ENCODE results near the gene MAGOH. TPM values are rescaled to one million over a fixed set of nuclear protein-coding genes. Genes with fewer than 3 reads are reported as not detected.
A peak's percentile ranks its signal among the peaks of the same experiment; 100 is the strongest.

Gene MAGOH
- total and polyA plus RNA-seq, 10 of the 15 experiments (the other 5 are each of a cell fraction or from before 2014, with no cell fraction given): 62.6 to 261 (median 89.8) TPM

DNA sequence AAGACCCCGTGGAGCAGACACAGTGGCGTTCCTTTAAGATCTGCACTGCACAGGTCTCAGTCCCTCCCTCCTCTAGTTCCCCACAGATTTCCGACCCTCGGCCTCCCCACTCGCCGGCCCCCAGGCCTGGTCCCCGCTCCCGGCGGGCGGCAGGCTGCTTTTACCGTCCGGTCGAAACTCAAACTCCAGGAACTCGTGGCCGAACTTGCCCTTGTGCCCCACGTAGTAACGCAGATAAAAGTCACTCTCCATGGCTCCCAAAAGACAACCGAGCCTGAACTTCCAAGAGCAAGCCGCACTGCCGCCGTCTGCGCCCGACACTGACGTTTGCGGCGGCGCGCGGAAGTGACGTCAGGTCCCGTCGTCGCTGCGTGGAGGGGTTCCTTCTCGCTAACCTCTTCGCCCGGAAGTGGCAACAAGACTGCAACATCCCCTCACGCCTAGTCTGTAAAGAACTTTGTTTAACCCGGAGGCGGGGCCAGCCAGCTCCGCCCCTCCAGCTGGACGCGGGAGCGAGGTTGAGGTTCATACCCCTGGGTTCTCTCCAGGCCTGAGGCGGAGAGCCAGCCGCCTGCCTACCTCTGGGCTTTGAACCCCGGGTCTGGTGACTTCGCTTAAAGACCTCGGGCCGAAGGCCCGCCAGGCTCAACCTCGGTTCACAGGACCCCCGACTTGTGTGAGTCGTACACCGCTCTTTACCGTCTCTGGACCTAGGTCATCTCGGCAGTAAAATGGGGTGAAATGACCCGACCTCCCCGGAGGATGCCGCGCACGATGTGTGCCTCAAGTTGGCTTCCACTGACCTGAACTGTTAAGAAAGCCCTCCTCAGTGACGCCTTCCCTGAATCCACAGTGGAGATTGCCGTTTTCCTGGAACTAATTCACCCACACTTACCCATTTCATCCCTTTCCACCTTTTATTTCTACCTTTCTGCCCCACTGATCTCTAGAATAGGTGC, at the start of gene MAGOH (continued):
- TF ChIP-seq, protein P1, sequence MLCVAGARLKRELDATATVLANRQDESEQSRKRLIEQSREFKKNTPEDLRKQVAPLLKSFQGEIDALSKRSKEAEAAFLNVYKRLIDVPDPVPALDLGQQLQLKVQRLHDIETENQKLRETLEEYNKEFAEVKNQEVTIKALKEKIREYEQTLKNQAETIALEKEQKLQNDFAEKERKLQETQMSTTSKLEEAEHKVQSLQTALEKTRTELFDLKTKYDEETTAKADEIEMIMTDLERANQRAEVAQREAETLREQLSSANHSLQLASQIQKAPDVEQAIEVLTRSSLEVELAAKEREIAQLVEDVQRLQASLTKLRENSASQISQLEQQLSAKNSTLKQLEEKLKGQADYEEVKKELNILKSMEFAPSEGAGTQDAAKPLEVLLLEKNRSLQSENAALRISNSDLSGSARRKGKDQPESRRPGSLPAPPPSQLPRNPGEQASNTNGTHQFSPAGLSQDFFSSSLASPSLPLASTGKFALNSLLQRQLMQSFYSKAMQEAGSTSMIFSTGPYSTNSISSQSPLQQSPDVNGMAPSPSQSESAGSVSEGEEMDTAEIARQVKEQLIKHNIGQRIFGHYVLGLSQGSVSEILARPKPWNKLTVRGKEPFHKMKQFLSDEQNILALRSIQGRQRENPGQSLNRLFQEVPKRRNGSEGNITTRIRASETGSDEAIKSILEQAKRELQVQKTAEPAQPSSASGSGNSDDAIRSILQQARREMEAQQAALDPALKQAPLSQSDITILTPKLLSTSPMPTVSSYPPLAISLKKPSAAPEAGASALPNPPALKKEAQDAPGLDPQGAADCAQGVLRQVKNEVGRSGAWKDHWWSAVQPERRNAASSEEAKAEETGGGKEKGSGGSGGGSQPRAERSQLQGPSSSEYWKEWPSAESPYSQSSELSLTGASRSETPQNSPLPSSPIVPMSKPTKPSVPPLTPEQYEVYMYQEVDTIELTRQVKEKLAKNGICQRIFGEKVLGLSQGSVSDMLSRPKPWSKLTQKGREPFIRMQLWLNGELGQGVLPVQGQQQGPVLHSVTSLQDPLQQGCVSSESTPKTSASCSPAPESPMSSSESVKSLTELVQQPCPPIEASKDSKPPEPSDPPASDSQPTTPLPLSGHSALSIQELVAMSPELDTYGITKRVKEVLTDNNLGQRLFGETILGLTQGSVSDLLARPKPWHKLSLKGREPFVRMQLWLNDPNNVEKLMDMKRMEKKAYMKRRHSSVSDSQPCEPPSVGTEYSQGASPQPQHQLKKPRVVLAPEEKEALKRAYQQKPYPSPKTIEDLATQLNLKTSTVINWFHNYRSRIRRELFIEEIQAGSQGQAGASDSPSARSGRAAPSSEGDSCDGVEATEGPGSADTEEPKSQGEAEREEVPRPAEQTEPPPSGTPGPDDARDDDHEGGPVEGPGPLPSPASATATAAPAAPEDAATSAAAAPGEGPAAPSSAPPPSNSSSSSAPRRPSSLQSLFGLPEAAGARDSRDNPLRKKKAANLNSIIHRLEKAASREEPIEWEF (IDR thresholded peaks at IDR 0.05; ENCODE audit: insufficient replicate concordance, low read depth, low read length): no peak
- peak; percentile 53 for TF ChIP-seq SP1 (IDR thresholded peaks at IDR 0.05; ENCODE audit: low read depth, low read length)
- no peak for TF ChIP-seq IKZF2 (IDR thresholded peaks at IDR 0.05)
- TF ChIP-seq, protein P2, sequence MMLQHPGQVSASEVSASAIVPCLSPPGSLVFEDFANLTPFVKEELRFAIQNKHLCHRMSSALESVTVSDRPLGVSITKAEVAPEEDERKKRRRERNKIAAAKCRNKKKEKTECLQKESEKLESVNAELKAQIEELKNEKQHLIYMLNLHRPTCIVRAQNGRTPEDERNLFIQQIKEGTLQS (IDR thresholded peaks at IDR 0.05; ENCODE audit: borderline replicate concordance, extremely low read depth, low read depth, low read length): peak; percentile 89; the same call in 1 of the 2 replicates
- no peak for TF ChIP-seq ZNF384 (IDR thresholded peaks at IDR 0.05; ENCODE audit: borderline replicate concordance, low read depth, low read length)
- TF ChIP-seq MXI1 (IDR thresholded peaks at IDR 0.05; ENCODE audit: low read depth, low read length): peak; percentile 74
- TF ChIP-seq, protein P3, sequence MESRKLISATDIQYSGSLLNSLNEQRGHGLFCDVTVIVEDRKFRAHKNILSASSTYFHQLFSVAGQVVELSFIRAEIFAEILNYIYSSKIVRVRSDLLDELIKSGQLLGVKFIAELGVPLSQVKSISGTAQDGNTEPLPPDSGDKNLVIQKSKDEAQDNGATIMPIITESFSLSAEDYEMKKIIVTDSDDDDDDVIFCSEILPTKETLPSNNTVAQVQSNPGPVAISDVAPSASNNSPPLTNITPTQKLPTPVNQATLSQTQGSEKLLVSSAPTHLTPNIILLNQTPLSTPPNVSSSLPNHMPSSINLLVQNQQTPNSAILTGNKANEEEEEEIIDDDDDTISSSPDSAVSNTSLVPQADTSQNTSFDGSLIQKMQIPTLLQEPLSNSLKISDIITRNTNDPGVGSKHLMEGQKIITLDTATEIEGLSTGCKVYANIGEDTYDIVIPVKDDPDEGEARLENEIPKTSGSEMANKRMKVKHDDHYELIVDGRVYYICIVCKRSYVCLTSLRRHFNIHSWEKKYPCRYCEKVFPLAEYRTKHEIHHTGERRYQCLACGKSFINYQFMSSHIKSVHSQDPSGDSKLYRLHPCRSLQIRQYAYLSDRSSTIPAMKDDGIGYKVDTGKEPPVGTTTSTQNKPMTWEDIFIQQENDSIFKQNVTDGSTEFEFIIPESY (IDR thresholded peaks at IDR 0.05): no peak
- TF ChIP-seq ZZZ3 (IDR thresholded peaks at IDR 0.05; ENCODE audit: control insufficient read depth, insufficient read length, low read depth): no peak
- TF ChIP-seq SUPT20H (IDR thresholded peaks at IDR 0.05; ENCODE audit: borderline replicate concordance, control insufficient read depth, low read depth, low read length): no peak
- TF ChIP-seq, protein P4, sequence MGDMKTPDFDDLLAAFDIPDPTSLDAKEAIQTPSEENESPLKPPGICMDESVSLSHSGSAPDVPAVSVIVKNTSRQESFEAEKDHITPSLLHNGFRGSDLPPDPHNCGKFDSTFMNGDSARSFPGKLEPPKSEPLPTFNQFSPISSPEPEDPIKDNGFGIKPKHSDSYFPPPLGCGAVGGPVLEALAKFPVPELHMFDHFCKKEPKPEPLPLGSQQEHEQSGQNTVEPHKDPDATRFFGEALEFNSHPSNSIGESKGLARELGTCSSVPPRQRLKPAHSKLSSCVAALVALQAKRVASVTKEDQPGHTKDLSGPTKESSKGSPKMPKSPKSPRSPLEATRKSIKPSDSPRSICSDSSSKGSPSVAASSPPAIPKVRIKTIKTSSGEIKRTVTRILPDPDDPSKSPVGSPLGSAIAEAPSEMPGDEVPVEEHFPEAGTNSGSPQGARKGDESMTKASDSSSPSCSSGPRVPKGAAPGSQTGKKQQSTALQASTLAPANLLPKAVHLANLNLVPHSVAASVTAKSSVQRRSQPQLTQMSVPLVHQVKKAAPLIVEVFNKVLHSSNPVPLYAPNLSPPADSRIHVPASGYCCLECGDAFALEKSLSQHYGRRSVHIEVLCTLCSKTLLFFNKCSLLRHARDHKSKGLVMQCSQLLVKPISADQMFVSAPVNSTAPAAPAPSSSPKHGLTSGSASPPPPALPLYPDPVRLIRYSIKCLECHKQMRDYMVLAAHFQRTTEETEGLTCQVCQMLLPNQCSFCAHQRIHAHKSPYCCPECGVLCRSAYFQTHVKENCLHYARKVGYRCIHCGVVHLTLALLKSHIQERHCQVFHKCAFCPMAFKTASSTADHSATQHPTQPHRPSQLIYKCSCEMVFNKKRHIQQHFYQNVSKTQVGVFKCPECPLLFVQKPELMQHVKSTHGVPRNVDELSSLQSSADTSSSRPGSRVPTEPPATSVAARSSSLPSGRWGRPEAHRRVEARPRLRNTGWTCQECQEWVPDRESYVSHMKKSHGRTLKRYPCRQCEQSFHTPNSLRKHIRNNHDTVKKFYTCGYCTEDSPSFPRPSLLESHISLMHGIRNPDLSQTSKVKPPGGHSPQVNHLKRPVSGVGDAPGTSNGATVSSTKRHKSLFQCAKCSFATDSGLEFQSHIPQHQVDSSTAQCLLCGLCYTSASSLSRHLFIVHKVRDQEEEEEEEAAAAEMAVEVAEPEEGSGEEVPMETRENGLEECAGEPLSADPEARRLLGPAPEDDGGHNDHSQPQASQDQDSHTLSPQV (IDR thresholded peaks at IDR 0.05): no peak
- TF ChIP-seq GATAD2B (conservative IDR thresholded peaks at IDR 0.05; ENCODE audit: low read depth): no peak; the same call in 1 of the 2 replicates
- 0 out of 2 replicates have a peak, but pooled peaks have one; percentile 15 for TF ChIP-seq SMC3 (IDR thresholded peaks at IDR 0.05; ENCODE audit: borderline replicate concordance, low read length)
- peak; percentile 69 for TF ChIP-seq FOXK2 (IDR thresholded peaks at IDR 0.05)
- no peak for TF ChIP-seq HDGF (IDR thresholded peaks at IDR 0.05)
- no peak for TF ChIP-seq NFYB (IDR thresholded peaks at IDR 0.05; ENCODE audit: insufficient read depth, low read depth, low read length)

Data from GM12878 (cell line).